HepG2 (cell line): ENCODE data around the gene AUP1. TPM values are rescaled to one million over a fixed set of nuclear protein-coding genes. Genes with fewer than 3 reads are reported as not detected.

Source experiments
- ATF5 ChIP-seq: sonication (generic); formaldehyde crosslinking; IDR thresholded peaks from 2 replicates; pipeline ENCODE4 v1.4.0; 2020; ENCODE audit warnings: mild to moderate bottlenecking, low read depth, missing genetic modification reagents
- CENPBD1 ChIP-seq: sonication (generic); formaldehyde crosslinking; IDR thresholded peaks from 2 replicates; pipeline ENCODE4 v1.8.0; 2022; ENCODE audit warnings: missing genetic modification reagents, low read depth, mild to moderate bottlenecking, borderline replicate concordance
- KDM5A ChIP-seq: fragments of 200-600 bp; sonication (generic); IDR thresholded peaks from 2 replicates; pipeline ENCODE4 v1.7.0; 2018; ENCODE audit warnings: antibody characterized with exemption, mild to moderate bottlenecking, low read length, borderline replicate concordance
- KLF12 ChIP-seq: sonication (generic); formaldehyde crosslinking; IDR thresholded peaks from 2 replicates; pipeline ENCODE4 v1.4.0; 2020; ENCODE audit warnings: missing genetic modification reagents, borderline replicate concordance
- LBX2 ChIP-seq: sonication (generic); formaldehyde crosslinking; IDR thresholded peaks from 2 replicates; pipeline ENCODE4 v1.5.0; 2020; ENCODE audit warnings: missing genetic modification reagents, mild to moderate bottlenecking, borderline replicate concordance
- MAFG ChIP-seq: sonication (generic); formaldehyde crosslinking; IDR thresholded peaks from 2 replicates; pipeline ENCODE4 v1.5.1; 2020; ENCODE audit warnings: mild to moderate bottlenecking, missing genetic modification reagents
- MBD4 ChIP-seq: IDR thresholded peaks from 2 replicates; pipeline ENCODE4 v1.6.1; 2012; ENCODE audit warnings: low read length, inconsistent platforms, borderline replicate concordance
- MTA1 ChIP-seq: sonication (generic); formaldehyde crosslinking; IDR thresholded peaks from 2 replicates; pipeline ENCODE4 v1.4.0; 2020; ENCODE audit warnings: missing genetic modification reagents, mild to moderate bottlenecking, borderline replicate concordance
- MYPOP ChIP-seq: sonication (generic); formaldehyde crosslinking; IDR thresholded peaks from 2 replicates; pipeline ENCODE4 v1.8.1; 2023; ENCODE audit warnings: mild to moderate bottlenecking, moderate library complexity, missing genetic modification reagents
- SOX13 ChIP-seq, 3 experiments: fragments of 450-650 bp in 1 of 3; sonication (generic) in 1 of 3; formaldehyde crosslinking in 1 of 3; IDR thresholded peaks in 2 of 3; conservative IDR thresholded peaks in 1 of 3; 2 replicates each; pipeline versions ENCODE4 v1.5.0 to v1.6.1; 2016 to 2020; ENCODE audit warnings: antibody characterized with exemption in 1 of 3, mild to moderate bottlenecking in 1 of 3, missing compliant biosample characterization in 1 of 3, missing genetic modification reagents in 1 of 3, moderate library complexity in 1 of 3
- TBP ChIP-seq: sonication (generic); formaldehyde crosslinking; IDR thresholded peaks from 2 replicates; pipeline ENCODE4 v1.5.0; 2020; ENCODE audit warnings: missing genetic modification reagents
- ZBTB1 ChIP-seq: sonication (generic); formaldehyde crosslinking; IDR thresholded peaks from 2 replicates; pipeline ENCODE4 v1.4.0; 2020; ENCODE audit warnings: missing genetic modification reagents, borderline replicate concordance
- ZBTB38 ChIP-seq: sonication (generic); formaldehyde crosslinking; IDR thresholded peaks from 2 replicates; pipeline ENCODE4 v1.5.1; 2020; ENCODE audit warnings: mild to moderate bottlenecking, missing genetic modification reagents
- ZNF333 ChIP-seq: sonication (generic); formaldehyde crosslinking; IDR thresholded peaks from 2 replicates; pipeline ENCODE4 v1.4.0; 2020; ENCODE audit warnings: mild to moderate bottlenecking, missing genetic modification reagents, borderline replicate concordance
- ZNF446 ChIP-seq: sonication (generic); formaldehyde crosslinking; IDR thresholded peaks from 2 replicates; pipeline ENCODE4 v1.5.0; 2020; ENCODE audit warnings: mild to moderate bottlenecking, missing genetic modification reagents
- ZNF563 ChIP-seq: sonication (generic); formaldehyde crosslinking; IDR thresholded peaks from 2 replicates; pipeline ENCODE4 v1.8.0; 2022; ENCODE audit warnings: mild to moderate bottlenecking, moderate library complexity, missing genetic modification reagents
- ZNF660 ChIP-seq: sonication (generic); formaldehyde crosslinking; IDR thresholded peaks from 2 replicates; pipeline ENCODE4 v1.5.1; 2020; ENCODE audit warnings: mild to moderate bottlenecking, low read depth, missing genetic modification reagents, borderline replicate concordance
- polyA plus RNA-seq, 8 experiments: library from polyadenylated mRNA; depleted of rRNA in 3 of 8; stranded (reverse) in 7 of 8; unstranded in 1 of 8; fragments of >200 nt; fragmentation: Illumina TruSeq in 4 of 8; extraction: Trizol in 4 of 8; gene quantifications; 2 replicates each; pipeline versions ENCODE4 v1.2.1 to v1.2.3, GENCODE V29; 2011 to 2016; ENCODE audit warnings: low read depth in 4 of 8, missing spikeins in 1 of 8, mixed read lengths in 1 of 8; ENCODE audit not compliant: insufficient read depth in 1 of 8
- total RNA-seq, 5 experiments: library from RNA; depleted of rRNA; stranded (reverse); fragments of >200 nt; fragmentation: Illumina TruSeq; extraction: Trizol; gene quantifications; 2 replicates each; pipeline ENCODE4 v1.2.3, GENCODE V29; 2016; ENCODE audit warnings: low read depth in 1 of 5
- TF ChIP-seq, protein P1 (sequence below): sonication (generic); formaldehyde crosslinking; IDR thresholded peaks from 2 replicates; pipeline ENCODE4 v1.8.1; 2023; ENCODE audit warnings: mild to moderate bottlenecking, missing genetic modification reagents
- TF ChIP-seq, protein P2 (sequence below): sonication (generic); formaldehyde crosslinking; IDR thresholded peaks from 2 replicates; pipeline ENCODE4 v1.5.0; 2020; ENCODE audit warnings: missing genetic modification reagents
- TF ChIP-seq, protein P3 (sequence below): sonication (generic); formaldehyde crosslinking; IDR thresholded peaks from 2 replicates; pipeline ENCODE4 v1.4.0; 2020; ENCODE audit warnings: missing genetic modification reagents

Gene AUP1
- total and polyA plus RNA-seq, 2 of the 13 experiments (the other 11 are each of a cell fraction or from before 2014, with no cell fraction given), result 174 to 267 TPM

DNA sequence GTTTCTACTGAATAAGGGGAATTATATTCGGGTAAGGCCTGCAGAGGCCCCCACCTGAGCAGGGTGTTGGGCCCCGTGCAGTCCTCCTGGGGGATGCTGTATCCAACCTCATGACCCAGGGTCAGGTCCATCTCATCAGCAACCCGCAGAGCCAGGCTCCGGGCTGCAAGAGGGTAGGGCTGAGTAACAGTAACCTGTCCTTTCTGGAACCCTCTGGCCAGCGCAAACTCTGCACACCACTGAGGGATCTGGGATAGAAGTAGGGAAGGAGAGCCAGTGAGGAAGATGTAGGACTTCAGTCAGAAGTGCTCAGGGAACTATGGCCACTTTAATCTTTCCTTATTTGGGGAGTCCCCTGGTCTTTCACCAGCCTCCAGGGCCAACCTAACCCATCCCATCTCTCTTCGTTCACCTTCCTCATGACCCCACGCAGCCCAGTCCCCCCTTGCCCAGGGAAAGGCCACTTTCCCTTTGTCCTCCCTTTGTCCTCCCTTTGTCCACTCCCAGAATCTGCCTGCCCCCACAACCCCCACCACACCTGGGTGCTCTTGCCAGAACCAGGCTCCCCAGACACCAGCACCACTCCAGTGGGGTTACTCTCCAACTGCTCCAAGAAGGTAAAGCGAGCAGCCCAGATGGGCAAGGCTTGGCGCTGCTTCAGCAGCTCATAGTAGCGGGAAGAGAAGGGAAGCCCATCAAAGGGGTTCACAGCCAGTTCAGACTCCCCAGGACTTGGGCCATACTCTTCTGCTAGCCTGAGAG is 4.4 kb downstream of the AUP1 start (continued):
- TF ChIP-seq ZNF446 (CRISPR knock-in tag) (0 out of 2 replicates have a peak, but pooled peaks have one; percentile 68), ZNF563 (CRISPR knock-in tag) (peak; percentile 44; the same call in 1 of the 2 replicates), ZNF660 (CRISPR knock-in tag) (no peak), SOX13 (IDR thresholded peaks at IDR 0.05) (no peak), SOX13 (CRISPR knock-in tag; conservative IDR thresholded peaks at IDR 0.05 in 1 of 2, IDR thresholded peaks at IDR 0.05 in 1 of 2) (no peak), ZBTB38 (peak; percentile 78), MBD4 (no peak), TBP (no peak), MAFG (no peak), KDM5A (no peak), ZBTB1 (CRISPR knock-in tag) (no peak), ZNF333 (CRISPR knock-in tag) (0 out of 2 replicates have a peak, but pooled peaks have one; percentile 34), MYPOP (no peak), KLF12 (CRISPR knock-in tag) (no peak), LBX2 (CRISPR knock-in tag) (0 out of 2 replicates have a peak, but pooled peaks have one; percentile 27), ATF5 (CRISPR knock-in tag) (0 out of 2 replicates have a peak, but pooled peaks have one; percentile 87), CENPBD1 (CRISPR knock-in tag) (no peak), MTA1 (CRISPR knock-in tag) (peak; percentile 61; the same call in 1 of the 2 replicates)
- TF ChIP-seq, protein P1, sequence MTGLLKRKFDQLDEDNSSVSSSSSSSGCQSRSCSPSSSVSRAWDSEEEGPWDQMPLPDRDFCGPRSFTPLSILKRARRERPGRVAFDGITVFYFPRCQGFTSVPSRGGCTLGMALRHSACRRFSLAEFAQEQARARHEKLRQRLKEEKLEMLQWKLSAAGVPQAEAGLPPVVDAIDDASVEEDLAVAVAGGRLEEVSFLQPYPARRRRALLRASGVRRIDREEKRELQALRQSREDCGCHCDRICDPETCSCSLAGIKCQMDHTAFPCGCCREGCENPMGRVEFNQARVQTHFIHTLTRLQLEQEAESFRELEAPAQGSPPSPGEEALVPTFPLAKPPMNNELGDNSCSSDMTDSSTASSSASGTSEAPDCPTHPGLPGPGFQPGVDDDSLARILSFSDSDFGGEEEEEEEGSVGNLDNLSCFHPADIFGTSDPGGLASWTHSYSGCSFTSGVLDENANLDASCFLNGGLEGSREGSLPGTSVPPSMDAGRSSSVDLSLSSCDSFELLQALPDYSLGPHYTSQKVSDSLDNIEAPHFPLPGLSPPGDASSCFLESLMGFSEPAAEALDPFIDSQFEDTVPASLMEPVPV, result peak; percentile 54; the same call in 1 of the 2 replicates
- TF ChIP-seq, protein P2, sequence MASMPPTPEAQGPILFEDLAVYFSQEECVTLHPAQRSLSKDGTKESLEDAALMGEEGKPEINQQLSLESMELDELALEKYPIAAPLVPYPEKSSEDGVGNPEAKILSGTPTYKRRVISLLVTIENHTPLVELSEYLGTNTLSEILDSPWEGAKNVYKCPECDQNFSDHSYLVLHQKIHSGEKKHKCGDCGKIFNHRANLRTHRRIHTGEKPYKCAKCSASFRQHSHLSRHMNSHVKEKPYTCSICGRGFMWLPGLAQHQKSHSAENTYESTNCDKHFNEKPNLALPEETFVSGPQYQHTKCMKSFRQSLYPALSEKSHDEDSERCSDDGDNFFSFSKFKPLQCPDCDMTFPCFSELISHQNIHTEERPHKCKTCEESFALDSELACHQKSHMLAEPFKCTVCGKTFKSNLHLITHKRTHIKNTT, result no peak
- TF ChIP-seq, protein P3, sequence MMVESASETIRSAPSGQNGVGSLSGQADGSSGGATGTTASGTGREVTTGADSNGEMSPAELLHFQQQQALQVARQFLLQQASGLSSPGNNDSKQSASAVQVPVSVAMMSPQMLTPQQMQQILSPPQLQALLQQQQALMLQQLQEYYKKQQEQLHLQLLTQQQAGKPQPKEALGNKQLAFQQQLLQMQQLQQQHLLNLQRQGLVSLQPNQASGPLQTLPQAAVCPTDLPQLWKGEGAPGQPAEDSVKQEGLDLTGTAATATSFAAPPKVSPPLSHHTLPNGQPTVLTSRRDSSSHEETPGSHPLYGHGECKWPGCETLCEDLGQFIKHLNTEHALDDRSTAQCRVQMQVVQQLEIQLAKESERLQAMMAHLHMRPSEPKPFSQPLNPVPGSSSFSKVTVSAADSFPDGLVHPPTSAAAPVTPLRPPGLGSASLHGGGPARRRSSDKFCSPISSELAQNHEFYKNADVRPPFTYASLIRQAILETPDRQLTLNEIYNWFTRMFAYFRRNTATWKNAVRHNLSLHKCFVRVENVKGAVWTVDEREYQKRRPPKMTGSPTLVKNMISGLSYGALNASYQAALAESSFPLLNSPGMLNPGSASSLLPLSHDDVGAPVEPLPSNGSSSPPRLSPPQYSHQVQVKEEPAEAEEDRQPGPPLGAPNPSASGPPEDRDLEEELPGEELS, result 0 out of 2 replicates have a peak, but pooled peaks have one; percentile 0
